Ureter (tissue), 1 donor: ENCODE measurements around the gene NEURL1B. TPM values are rescaled to one million over a fixed set of nuclear protein-coding genes. Genes with fewer than 3 reads are reported as not detected.
"Not testable (repeated sequence)": the region's sequence is repeated elsewhere in the genome, so short reads cannot be mapped to it uniquely, and the experiment has no call there.

Experiments used
- DNase-seq: peaks from one replicate; pipeline ENCODE4 v3.0.0-alpha.2; 2020; ENCODE audit warnings: low spot score
- total RNA-seq: library from RNA; stranded (reverse); gene quantifications from one replicate; pipeline ENCODE4 v1.2.4, GENCODE V29; 2023
- donor health status: DM: yes; HTN: yes; CAD: no.

Gene NEURL1B
- total RNA-seq, 1 donor from 2014 or later = 35.0 TPM

GRCh38 chr5:172695232-172696054 lies 54.4 kb downstream of the NEURL1B start:
- no peak for DNase-seq

- DNase-seq = no peak
These were observed 55.2 kb downstream of the NEURL1B start for GRCh38 chr5:172696171-172696849.

- DNase-seq = peak; percentile 94
These were observed 56.4 kb downstream of the NEURL1B start for GRCh38 chr5:172697123-172698121.

GRCh38 chr5:172699423-172699822 lies 58.4 kb downstream of the NEURL1B start:
- no peak for DNase-seq

- no peak for DNase-seq
These were observed 58.9 kb downstream of the NEURL1B start for GRCh38 chr5:172699999-172700364.

- DNase-seq = no peak
These were observed 59.6 kb downstream of the NEURL1B start for GRCh38 chr5:172700365-172701290.

DNA sequence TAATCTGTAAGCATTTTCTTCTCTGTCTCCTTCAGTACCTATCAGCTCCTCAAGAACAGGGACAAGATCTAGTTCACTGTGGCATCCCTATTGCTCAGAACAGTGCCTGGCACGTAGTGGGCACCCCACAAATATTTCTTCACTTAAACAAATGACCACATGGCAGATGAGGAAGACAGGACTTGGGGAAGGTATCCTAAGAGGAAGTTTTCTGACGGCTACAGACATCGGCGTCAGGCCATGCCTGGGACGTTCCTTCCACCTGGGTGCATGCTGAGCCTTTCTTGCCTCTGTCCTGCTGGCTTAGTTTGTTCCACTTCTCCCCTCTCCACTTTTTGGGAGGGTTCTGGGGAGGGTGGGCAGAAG lies 60.2 kb downstream of the NEURL1B start:
- DNase-seq = no peak

GRCh38 chr5:172703952-172704351 lies 62.9 kb downstream of the NEURL1B start:
- DNase-seq = no peak

DNA sequence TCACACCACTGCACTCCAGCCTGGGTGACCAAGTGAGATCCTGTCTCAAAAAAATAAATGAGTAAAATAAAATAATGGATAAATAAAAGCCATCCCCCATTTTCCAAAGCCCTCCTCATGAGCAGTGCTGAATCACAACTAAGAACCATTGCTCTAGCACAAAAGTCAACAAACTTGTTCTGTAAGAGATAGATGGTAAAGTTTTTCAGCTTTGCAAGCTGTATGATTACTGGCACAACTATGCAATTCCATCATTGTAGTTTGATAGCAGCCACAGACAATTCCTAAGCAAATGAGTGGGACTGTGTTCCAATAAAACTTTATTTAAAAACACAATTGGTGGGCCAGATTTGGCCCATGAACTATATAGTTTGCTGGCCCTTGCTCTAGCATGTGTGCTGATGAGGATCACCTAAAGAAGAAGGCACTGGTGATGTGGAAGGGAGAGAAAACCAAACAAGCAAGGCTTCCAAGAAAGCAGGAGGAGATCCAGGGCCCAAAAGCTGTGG lies 64.6 kb downstream of the NEURL1B start:
- no peak for DNase-seq

DNA sequence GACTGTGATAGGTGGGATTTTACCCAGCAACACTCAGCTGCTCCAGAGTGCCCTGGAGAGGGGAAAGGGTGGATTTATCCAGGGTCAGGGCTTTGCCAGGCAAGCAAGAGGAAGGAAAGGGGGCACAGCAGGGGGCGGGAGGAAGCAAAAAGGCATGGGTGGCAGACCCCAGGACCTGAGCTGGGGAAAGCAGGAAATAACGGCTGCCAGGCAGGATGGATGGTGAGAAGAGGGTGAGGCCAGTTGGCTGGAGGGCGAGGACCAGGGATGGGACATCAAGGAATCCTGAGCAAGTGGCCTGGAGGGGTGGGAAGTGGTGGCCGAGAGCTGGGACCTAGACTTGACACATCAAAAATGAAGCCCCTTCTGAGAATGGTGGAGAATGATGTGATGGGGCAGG lies 65.7 kb downstream of the NEURL1B start:
- DNase-seq = no peak

- DNase-seq = no peak
These were observed 66.5 kb downstream of the NEURL1B start for GRCh38 chr5:172707285-172708182.

DNA sequence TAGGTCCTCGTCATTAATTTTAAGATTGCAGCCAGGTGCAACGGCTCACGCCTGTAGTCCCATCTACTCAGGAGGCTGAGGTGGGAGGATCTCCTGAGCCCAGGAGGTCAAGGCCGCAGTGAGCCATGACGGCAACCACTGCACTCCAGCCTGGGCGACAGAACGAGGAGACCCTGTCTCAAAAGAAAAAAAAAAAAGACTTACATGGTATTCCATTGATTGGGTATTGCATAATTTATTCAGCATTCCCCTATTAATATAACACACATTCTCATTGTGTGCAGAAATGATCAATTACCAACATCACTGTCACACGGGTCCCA lies 67.1 kb downstream of the NEURL1B start:
- no peak for DNase-seq

DNA sequence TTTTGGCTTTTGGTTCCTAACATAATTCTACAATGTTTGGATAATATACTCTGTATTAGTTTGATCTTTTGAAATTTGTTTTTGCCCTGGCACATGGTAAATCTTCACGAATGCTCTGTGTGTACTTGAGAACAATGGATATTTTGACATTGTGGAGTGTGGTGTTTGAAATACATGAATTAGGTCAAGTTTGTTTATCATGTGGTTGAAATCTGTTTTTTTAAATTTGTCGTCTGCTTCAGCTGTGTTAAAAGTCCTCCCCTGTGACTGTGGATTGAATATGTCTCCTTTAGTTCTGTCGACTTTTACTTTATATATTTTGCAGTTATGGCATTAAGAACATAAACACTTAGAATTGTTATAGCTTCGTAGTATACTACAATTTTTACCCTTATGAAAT lies 69.6 kb downstream of the NEURL1B start:
- DNase-seq = no peak

DNA sequence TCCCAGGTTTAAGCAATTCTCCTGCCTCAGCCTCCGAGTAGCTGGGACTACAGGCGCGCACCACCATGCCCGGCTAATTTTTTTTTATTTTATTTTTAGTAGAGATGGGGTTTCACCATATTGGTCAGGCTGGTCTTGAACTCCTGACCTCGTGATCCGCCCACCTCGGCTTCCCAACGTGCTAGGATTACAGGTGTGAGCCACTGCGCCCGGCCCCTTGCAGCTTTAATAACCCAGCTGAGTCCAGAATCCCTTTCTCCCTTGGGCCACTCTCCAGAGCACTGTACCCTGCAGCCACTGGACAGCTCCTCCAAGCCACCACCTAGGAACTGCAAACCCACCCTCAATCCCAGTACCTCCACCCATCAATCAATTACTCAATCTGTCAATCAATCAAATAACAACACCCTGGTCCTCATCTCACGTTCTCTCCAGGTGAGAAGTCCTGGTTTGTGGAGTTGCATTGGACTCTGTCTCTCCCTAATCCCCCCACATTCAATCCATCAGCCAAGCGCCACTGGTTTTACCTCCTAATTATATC lies 70.3 kb downstream of the NEURL1B start:
- not testable (repeated sequence) for DNase-seq

- no peak for DNase-seq
These were observed 71.5 kb downstream of the NEURL1B start for GRCh38 chr5:172712610-172713009.

DNA sequence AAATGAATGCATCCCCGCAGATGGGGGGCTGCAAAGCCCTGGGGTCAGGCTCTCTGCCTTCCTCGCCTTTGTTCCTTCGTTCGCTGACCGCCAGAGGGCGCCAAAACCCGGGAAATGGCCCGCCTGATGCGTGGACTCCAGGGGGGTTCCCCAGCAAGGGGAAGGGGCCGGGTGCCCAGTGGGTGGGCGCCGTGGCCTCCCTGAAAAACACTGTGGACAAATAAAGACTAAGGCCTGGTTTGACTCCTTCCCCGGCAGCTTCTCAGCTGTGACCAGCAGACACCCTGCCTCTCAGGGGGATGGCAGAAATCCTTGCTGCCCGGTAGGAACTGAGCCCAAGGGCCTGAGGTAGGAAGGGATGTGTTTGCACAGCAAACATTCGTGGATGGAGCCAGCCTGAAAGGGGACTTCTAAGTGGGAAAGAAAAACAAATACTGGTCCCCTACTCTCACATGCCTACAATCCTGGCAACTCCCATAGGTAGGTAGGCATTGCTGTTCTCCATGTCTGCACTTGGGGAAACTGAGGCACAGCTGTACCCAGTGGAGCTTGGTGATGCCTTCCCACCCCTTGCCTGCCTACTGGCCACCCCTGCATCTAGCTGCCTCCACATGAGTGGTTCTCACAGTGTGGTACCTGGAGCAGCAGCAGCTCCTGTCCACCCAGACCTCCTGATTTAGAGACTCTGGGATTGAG lies 72.2 kb downstream of the NEURL1B start:
- no peak for DNase-seq

- no peak for DNase-seq
These were observed 72.9 kb downstream of the NEURL1B start for GRCh38 chr5:172713809-172714490.
